GM12874 (cell line): ENCODE data around the gene MYH6.

ENCODE experiments used
- CTCF ChIP-seq: IDR thresholded peaks from 2 replicates; pipeline ENCODE4 v1.5.1; 2011; ENCODE audit warnings: low read depth, mild to moderate bottlenecking, control low read depth, low read length, moderate library complexity; ENCODE audit not compliant: insufficient read depth

Gene MYH6

GRCh38 chr14:23413681-23414080 lies 5.6 kb upstream of the MYH6 start:
- TF ChIP-seq CTCF: no peak

- TF ChIP-seq CTCF: no peak
These were observed 3.8 kb upstream of the MYH6 start for GRCh38 chr14:23411563-23412525.

GRCh38 chr14:23409966-23410635 lies 2.0 kb upstream of the MYH6 start:
- TF ChIP-seq CTCF: no peak

- no peak for TF ChIP-seq CTCF
These were observed 1.4 kb upstream of the MYH6 start for GRCh38 chr14:23409475-23409874.

GRCh38 chr14:23408307-23408630 lies 196 bp upstream of the MYH6 start:
- no peak for TF ChIP-seq CTCF

- no peak for TF ChIP-seq CTCF
These were observed 1.2 kb downstream of the MYH6 start for GRCh38 chr14:23406725-23407355.

GRCh38 chr14:23406244-23406643 lies 1.8 kb downstream of the MYH6 start:
- no peak for TF ChIP-seq CTCF
